A549 (cell line): ENCODE data around the gene MAGI1. TPM values are rescaled to one million over a fixed set of nuclear protein-coding genes. Genes with fewer than 3 reads are reported as not detected.

Experiments
- ATAC-seq, 2 experiments: fragments of 200-7000 bp in 1 of 2; fragments of >200 bp in 1 of 2; cut with Nextera tagmentation in 1 of 2; cut with Tn5 transposase in 1 of 2; 3 replicates each; pipeline versions ENCODE4 v1.8.0 to v1.9.1; 2018 to 2020; ENCODE audit warnings: mild to moderate bottlenecking in 1 of 2, moderate library complexity in 1 of 2
- CTCF ChIA-PET: fragments of 300-600 bp; sonication (Branson Sonifier 250); formaldehyde crosslinking; extraction: SDS; loops from one replicate; lab custom pipeline; 2021; ENCODE audit warnings: antibody characterized with exemption, inconsistent platforms; lab: Yijun Ruan, JAX
- POLR2A ChIA-PET: fragments of 350-600 bp; formaldehyde crosslinking; extraction: SDS; loops from one replicate; lab custom pipeline; 2021; ENCODE audit warnings: antibody characterized with exemption, inconsistent platforms; lab: Yijun Ruan, JAX
- DNase-seq, 2 experiments: peaks; one replicate each; pipeline versions ENCODE4 v3.0.0 to v3.0.0-alpha.2; 2011 to 2016; ENCODE audit warnings: low read depth in 1 of 2, low spot score in 1 of 2
- FAIRE-seq: peaks from 2 replicates; lab custom pipeline; 2011; peaks lifted over from hg19 to GRCh38; lab: Jason Lieb, UNC
- H3K27ac ChIP-seq, 2 experiments: fragments of >200 bp; sonication (Bioruptor Twin); formaldehyde crosslinking; 3 replicates each; pipeline ENCODE4 v1.5.1; 2016 to 2017
- H3K4me1 ChIP-seq: fragments of >200 bp; sonication (Bioruptor Twin); formaldehyde crosslinking; 3 replicates; pipeline ENCODE4 v1.6.1; 2016
- H3K4me2 ChIP-seq: fragments of >200 bp; sonication (Bioruptor Twin); formaldehyde crosslinking; 3 replicates; pipeline ENCODE4 v1.6.1; 2016
- H3K4me3 ChIP-seq: fragments of >200 bp; sonication (Bioruptor Twin); formaldehyde crosslinking; 3 replicates; pipeline ENCODE4 v1.5.1; 2016
- H3K9me3 ChIP-seq: fragments of >200 bp; sonication (Bioruptor Twin); formaldehyde crosslinking; 3 replicates; pipeline ENCODE4 v1.6.1; 2016
- CEBPB ChIP-seq, 2 experiments: fragments of >200 bp in 1 of 2; sonication (Bioruptor Twin) in 1 of 2; formaldehyde crosslinking in 1 of 2; IDR thresholded peaks; 2 replicates each; pipeline ENCODE4 v1.6.1; 2012 to 2016
- EHF ChIP-seq: fragments of 250-450 bp; sonication (Bioruptor Pico); IDR thresholded peaks from 2 replicates; pipeline ENCODE4 v1.5.0; 2020; ENCODE audit warnings: mild to moderate bottlenecking
- EHMT2 ChIP-seq: fragments of 200-600 bp; sonication (generic); IDR thresholded peaks from 2 replicates; pipeline ENCODE4 v1.6.1; 2016; ENCODE audit warnings: antibody characterized with exemption, low read depth, mild to moderate bottlenecking, moderate library complexity
- ESRRA ChIP-seq: fragments of 150-350 bp; IDR thresholded peaks from 2 replicates; pipeline ENCODE4 v1.6.1; 2014; ENCODE audit warnings: mild to moderate bottlenecking, low read length, borderline replicate concordance
- FOSB ChIP-seq: fragments of 250-450 bp; sonication (Bioruptor Pico); IDR thresholded peaks from 2 replicates; pipeline ENCODE4 v1.5.0; 2020; ENCODE audit warnings: mild to moderate bottlenecking, moderate library complexity
- GATA3 ChIP-seq: IDR thresholded peaks from 2 replicates; pipeline ENCODE4 v1.6.1; 2012; ENCODE audit warnings: borderline replicate concordance
- HDAC2 ChIP-seq: fragments of 200-600 bp; sonication (generic); IDR thresholded peaks from 2 replicates; pipeline ENCODE4 v1.6.1; 2016
- HEYL ChIP-seq: fragments of 250-450 bp; sonication (Bioruptor Pico); IDR thresholded peaks from 2 replicates; pipeline ENCODE4 v1.8.0; 2021; ENCODE audit warnings: mild to moderate bottlenecking, moderate library complexity
- HOXA7 ChIP-seq: fragments of 250-450 bp; sonication (Bioruptor Pico); IDR thresholded peaks from 2 replicates; pipeline ENCODE4 v1.5.0; 2020; ENCODE audit warnings: mild to moderate bottlenecking, moderate library complexity
- KDM1A ChIP-seq: fragments of 200-600 bp; sonication (generic); IDR thresholded peaks from 2 replicates; pipeline ENCODE4 v1.6.1; 2016; ENCODE audit warnings: low read depth, mild to moderate bottlenecking
- MAFK ChIP-seq: fragments of 450-650 bp; IDR thresholded peaks from 2 replicates; pipeline ENCODE4 v1.6.1; 2014; ENCODE audit not compliant: partially characterized antibody
- NR3C1 ChIP-seq: fragments of >200 bp; sonication (Bioruptor Twin); formaldehyde crosslinking; IDR thresholded peaks from 3 replicates; pipeline ENCODE4 v1.6.1; 2017
- POLR2A ChIP-seq: IDR thresholded peaks from 2 replicates; pipeline ENCODE4 v1.6.1; 2012; ENCODE audit warnings: mild to moderate bottlenecking, low read length
- POLR2AphosphoS2 ChIP-seq: conservative IDR thresholded peaks from 2 replicates; pipeline ENCODE4 v1.6.1; 2012; ENCODE audit warnings: low read length, improper control_type of control experiment, inconsistent platforms
- RARB ChIP-seq: fragments of 250-450 bp; sonication (Bioruptor Pico); IDR thresholded peaks from 2 replicates; pipeline ENCODE4 v1.8.0; 2021; ENCODE audit warnings: mild to moderate bottlenecking, moderate library complexity
- RCOR1 ChIP-seq: fragments of 150-350 bp; IDR thresholded peaks from 2 replicates; pipeline ENCODE4 v1.6.1; 2014; ENCODE audit warnings: antibody characterized with exemption, low read length, low read depth
- REST ChIP-seq: fragments of 200-600 bp; sonication (generic); IDR thresholded peaks from 2 replicates; pipeline ENCODE4 v1.6.1; 2016; ENCODE audit warnings: antibody characterized with exemption, mild to moderate bottlenecking, moderate library complexity
- RFX5 ChIP-seq: fragments of 450-650 bp; IDR thresholded peaks from 2 replicates; pipeline ENCODE4 v1.7.1; 2014; ENCODE audit warnings: antibody characterized with exemption, mild to moderate bottlenecking, moderate library complexity
- SMC3 ChIP-seq: fragments of >200 bp; sonication (Bioruptor Twin); formaldehyde crosslinking; IDR thresholded peaks from 3 replicates; pipeline ENCODE4 v1.6.1; 2018; ENCODE audit warnings: inconsistent platforms
- TFCP2L1 ChIP-seq: fragments of 250-450 bp; sonication (Bioruptor Pico); IDR thresholded peaks from 2 replicates; pipeline ENCODE4 v1.5.0; 2021; ENCODE audit warnings: mild to moderate bottlenecking
- USF2 ChIP-seq: fragments of 450-650 bp; IDR thresholded peaks from 2 replicates; pipeline ENCODE4 v1.6.1; 2014; ENCODE audit warnings: antibody characterized with exemption
- ZFP36 ChIP-seq: fragments of 450-650 bp; IDR thresholded peaks from 2 replicates; pipeline ENCODE4 v1.6.1; 2014; ENCODE audit warnings: borderline replicate concordance; ENCODE audit not compliant: partially characterized antibody
- ZNF302 ChIP-seq: fragments of 250-450 bp; sonication (Bioruptor Pico); IDR thresholded peaks from 2 replicates; pipeline ENCODE4 v1.9.0; 2021; ENCODE audit warnings: inconsistent platforms, mild to moderate bottlenecking, moderate library complexity
- WGBS: methylation state at CpG from one replicate; pipeline ENCODE4 v1.1.6; 2017; ENCODE audit errors: missing lambda C conversion rate; 5-methylcytosine and 5-hydroxymethylcytosine counted together
- polyA plus RNA-seq, 4 experiments: library from polyadenylated mRNA; depleted of rRNA in 3 of 4; stranded (reverse); fragments of >200 nt; fragmentation: RNase III in 1 of 4; extraction: RNeasy Plus Mini Kit Qiagen cat#74134 plus additional on column Dnase treatment in 1 of 4; gene quantifications; 2 replicates in 3 of 4; 3 replicates in 1 of 4; pipeline ENCODE4 v1.2.3, GENCODE V29; 2011 to 2017
- TF ChIP-seq, protein P1 (sequence below): fragments of >200 bp; sonication (Bioruptor Twin); formaldehyde crosslinking; IDR thresholded peaks from 3 replicates; pipeline ENCODE4 v1.5.1; 2016
- TF ChIP-seq, protein P2 (sequence below): fragments of 250-450 bp; sonication (Bioruptor Pico); IDR thresholded peaks from 2 replicates; pipeline ENCODE4 v1.5.0; 2021; ENCODE audit warnings: mild to moderate bottlenecking, moderate library complexity, borderline replicate concordance
- TF ChIP-seq, protein P3 (sequence below): fragments of 250-450 bp; sonication (Bioruptor Pico); IDR thresholded peaks from 2 replicates; pipeline ENCODE4 v1.5.0; 2020; ENCODE audit warnings: low read depth, mild to moderate bottlenecking, moderate library complexity

The MAGI1 gene
- polyA plus RNA-seq, 2 of the 4 experiments (the other 2 are of a cell fraction): 4.7 to 6.6 TPM

- no peak overlapping the region for H3K27ac ChIP-seq
- no peaks in the 10 kb centered on the region; the same call in 2 of the 3 replicates for H3K4me1 ChIP-seq
- no peak for DNase-seq
- H3K4me3 ChIP-seq: no peak overlapping the region
- no peak overlapping the region for H3K4me2 ChIP-seq
- TF ChIP-seq REST: no peak
- no peak for TF ChIP-seq TFCP2L1
- TF ChIP-seq, protein P1, sequence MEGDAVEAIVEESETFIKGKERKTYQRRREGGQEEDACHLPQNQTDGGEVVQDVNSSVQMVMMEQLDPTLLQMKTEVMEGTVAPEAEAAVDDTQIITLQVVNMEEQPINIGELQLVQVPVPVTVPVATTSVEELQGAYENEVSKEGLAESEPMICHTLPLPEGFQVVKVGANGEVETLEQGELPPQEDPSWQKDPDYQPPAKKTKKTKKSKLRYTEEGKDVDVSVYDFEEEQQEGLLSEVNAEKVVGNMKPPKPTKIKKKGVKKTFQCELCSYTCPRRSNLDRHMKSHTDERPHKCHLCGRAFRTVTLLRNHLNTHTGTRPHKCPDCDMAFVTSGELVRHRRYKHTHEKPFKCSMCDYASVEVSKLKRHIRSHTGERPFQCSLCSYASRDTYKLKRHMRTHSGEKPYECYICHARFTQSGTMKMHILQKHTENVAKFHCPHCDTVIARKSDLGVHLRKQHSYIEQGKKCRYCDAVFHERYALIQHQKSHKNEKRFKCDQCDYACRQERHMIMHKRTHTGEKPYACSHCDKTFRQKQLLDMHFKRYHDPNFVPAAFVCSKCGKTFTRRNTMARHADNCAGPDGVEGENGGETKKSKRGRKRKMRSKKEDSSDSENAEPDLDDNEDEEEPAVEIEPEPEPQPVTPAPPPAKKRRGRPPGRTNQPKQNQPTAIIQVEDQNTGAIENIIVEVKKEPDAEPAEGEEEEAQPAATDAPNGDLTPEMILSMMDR: no peak
- TF ChIP-seq EHMT2: no peak
- TF ChIP-seq HOXA7 (CRISPR knock-in tag): no peak
- no peak for TF ChIP-seq EHF (CRISPR knock-in tag)
- no peak for TF ChIP-seq POLR2AphosphoS2
- TF ChIP-seq MAFK: no peak
- no peak for TF ChIP-seq RFX5
- no peak for TF ChIP-seq FOSB
- TF ChIP-seq USF2: no peak
- no peak for TF ChIP-seq ZFP36
- no peak for TF ChIP-seq HEYL (CRISPR knock-in tag)
- TF ChIP-seq SMC3: no peak
- TF ChIP-seq POLR2A: no peak
- TF ChIP-seq ESRRA: no peak
- TF ChIP-seq RCOR1: no peak
- no peak for TF ChIP-seq RARB (CRISPR knock-in tag)
- TF ChIP-seq, protein P2, sequence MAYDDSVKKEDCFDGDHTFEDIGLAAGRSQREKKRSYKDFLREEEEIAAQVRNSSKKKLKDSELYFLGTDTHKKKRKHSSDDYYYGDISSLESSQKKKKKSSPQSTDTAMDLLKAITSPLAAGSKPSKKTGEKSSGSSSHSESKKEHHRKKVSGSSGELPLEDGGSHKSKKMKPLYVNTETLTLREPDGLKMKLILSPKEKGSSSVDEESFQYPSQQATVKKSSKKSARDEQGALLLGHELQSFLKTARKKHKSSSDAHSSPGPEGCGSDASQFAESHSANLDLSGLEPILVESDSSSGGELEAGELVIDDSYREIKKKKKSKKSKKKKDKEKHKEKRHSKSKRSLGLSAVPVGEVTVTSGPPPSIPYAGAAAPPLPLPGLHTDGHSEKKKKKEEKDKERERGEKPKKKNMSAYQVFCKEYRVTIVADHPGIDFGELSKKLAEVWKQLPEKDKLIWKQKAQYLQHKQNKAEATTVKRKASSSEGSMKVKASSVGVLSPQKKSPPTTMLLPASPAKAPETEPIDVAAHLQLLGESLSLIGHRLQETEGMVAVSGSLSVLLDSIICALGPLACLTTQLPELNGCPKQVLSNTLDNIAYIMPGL (CRISPR knock-in tag): no peak
- POLR2A ChIA-PET: no interaction called here
- CTCF ChIA-PET: no interaction called here
- H3K9me3 ChIP-seq: no peaks in the 10 kb centered on the region
- 88% methylated on average over 2 of the region's 2 CpGs for WGBS
- no peak for ATAC-seq
- no peak for FAIRE-seq
Observed at GRCh38 chr3:65665915-65666314, 372.8 kb downstream of the MAGI1 start.

GRCh38 chr3:65664931-65665330 lies 373.8 kb downstream of the MAGI1 start:
- FAIRE-seq (no peak), DNase-seq (no peak)
- no peaks in the 10 kb centered on the region for H3K9me3 ChIP-seq
- H3K27ac ChIP-seq: no peak overlapping the region
- H3K4me2 ChIP-seq: no peak overlapping the region
- TF ChIP-seq FOSB (no peak), CEBPB (IDR thresholded peaks at IDR 0.05) (no peak), GATA3 (no peak), RARB (CRISPR knock-in tag) (no peak), HDAC2 (no peak), NR3C1 (no peak), ZFP36 (no peak), USF2 (no peak), ZNF302 (CRISPR knock-in tag) (no peak), KDM1A (no peak)
- TF ChIP-seq, protein P3, sequence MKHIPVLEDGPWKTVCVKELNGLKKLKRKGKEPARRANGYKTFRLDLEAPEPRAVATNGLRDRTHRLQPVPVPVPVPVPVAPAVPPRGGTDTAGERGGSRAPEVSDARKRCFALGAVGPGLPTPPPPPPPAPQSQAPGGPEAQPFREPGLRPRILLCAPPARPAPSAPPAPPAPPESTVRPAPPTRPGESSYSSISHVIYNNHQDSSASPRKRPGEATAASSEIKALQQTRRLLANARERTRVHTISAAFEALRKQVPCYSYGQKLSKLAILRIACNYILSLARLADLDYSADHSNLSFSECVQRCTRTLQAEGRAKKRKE (CRISPR knock-in tag): no peak
- TF ChIP-seq, all 56 proteins: peak for 0
- ATAC-seq: no peak
- Histone ChIP-seq H3K4me3 (no peak overlapping the region), H3K4me1 (no peaks in the 10 kb centered on the region; the same call in 2 of the 3 replicates)
- ChIA-PET POLR2A (no interaction called here), CTCF (no interaction called here)
- 70% methylated on average over 2 of the region's 2 CpGs for WGBS
